ENCODE measurements around the gene RHOV.
A peak's percentile ranks its signal among the peaks of the same experiment; 100 is the strongest.

The RHOV gene, protein sequence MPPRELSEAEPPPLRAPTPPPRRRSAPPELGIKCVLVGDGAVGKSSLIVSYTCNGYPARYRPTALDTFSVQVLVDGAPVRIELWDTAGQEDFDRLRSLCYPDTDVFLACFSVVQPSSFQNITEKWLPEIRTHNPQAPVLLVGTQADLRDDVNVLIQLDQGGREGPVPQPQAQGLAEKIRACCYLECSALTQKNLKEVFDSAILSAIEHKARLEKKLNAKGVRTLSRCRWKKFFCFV

GRCh38 chr15:40873694-40874561 is at the start of gene RHOV:
TSS of gene RHOV (minus strand) at chr15:40874234. CDS start at chr15:40874139, 95 bp downstream.
- Histone ChIP-seq H3K36me3 (ENCODE audit: insufficient read depth, low read length) (no peaks in the 10 kb centered on the region), H3K9me3 (ENCODE audit: low read depth, low read length) (no peaks in the 10 kb centered on the region), H3K4me3 (peak within 1 kb of the TSS; percentile 89), H3K27ac (no peak within 1 kb of the TSS), H3K9ac (ENCODE audit: insufficient read length) (peak within 1 kb of the TSS; percentile 65)
- TF ChIP-seq FOXP2 (optimal IDR thresholded peaks at IDR 0.05; ENCODE audit: control extremely low read depth, extremely low read length, insufficient read depth), result peak; percentile 20
- peak; percentile 60; the same call in 1 of the 2 replicates for TF ChIP-seq POLR2AphosphoS5 (IDR thresholded peaks at IDR 0.05; ENCODE audit: borderline replicate concordance, low read depth, low read length)
- no peak for TF ChIP-seq EZH2 (IDR thresholded peaks at IDR 0.05)
- no peak for DNase-seq (ENCODE audit: low read depth, low spot score)

- Histone ChIP-seq H3K36me3 (ENCODE audit: insufficient read depth, low read length) (no peaks in the 10 kb centered on the region), H3K9ac (ENCODE audit: insufficient read length) (no peak overlapping the region), H3K4me3 (no peak overlapping the region), H3K9me3 (ENCODE audit: low read depth, low read length) (no peaks in the 10 kb centered on the region), H3K27ac (no peak overlapping the region)
- DNase-seq (ENCODE audit: low read depth, low spot score), result no peak
- TF ChIP-seq POLR2AphosphoS5 (IDR thresholded peaks at IDR 0.05; ENCODE audit: borderline replicate concordance, low read depth, low read length) (no peak), EZH2 (IDR thresholded peaks at IDR 0.05) (no peak), FOXP2 (optimal IDR thresholded peaks at IDR 0.05; ENCODE audit: control extremely low read depth, extremely low read length, insufficient read depth) (no peak)
Measured at GRCh38 chr15:40923551-40923950, 49.5 kb upstream of the RHOV start.

- Histone ChIP-seq H3K36me3 (ENCODE audit: insufficient read depth, low read length) (no peaks in the 10 kb centered on the region), H3K9me3 (ENCODE audit: low read depth, low read length) (no peaks in the 10 kb centered on the region), H3K27ac (no peak overlapping the region), H3K4me3 (no peak overlapping the region), H3K9ac (ENCODE audit: insufficient read length) (no peak overlapping the region)
- no peak for TF ChIP-seq FOXP2 (optimal IDR thresholded peaks at IDR 0.05; ENCODE audit: control extremely low read depth, extremely low read length, insufficient read depth)
- no peak for TF ChIP-seq EZH2 (IDR thresholded peaks at IDR 0.05)
- TF ChIP-seq POLR2AphosphoS5 (IDR thresholded peaks at IDR 0.05; ENCODE audit: borderline replicate concordance, low read depth, low read length), result no peak
- DNase-seq (ENCODE audit: low read depth, low spot score), result no peak
Measured at GRCh38 chr15:40922608-40923005, 48.6 kb upstream of the RHOV start.

DNA sequence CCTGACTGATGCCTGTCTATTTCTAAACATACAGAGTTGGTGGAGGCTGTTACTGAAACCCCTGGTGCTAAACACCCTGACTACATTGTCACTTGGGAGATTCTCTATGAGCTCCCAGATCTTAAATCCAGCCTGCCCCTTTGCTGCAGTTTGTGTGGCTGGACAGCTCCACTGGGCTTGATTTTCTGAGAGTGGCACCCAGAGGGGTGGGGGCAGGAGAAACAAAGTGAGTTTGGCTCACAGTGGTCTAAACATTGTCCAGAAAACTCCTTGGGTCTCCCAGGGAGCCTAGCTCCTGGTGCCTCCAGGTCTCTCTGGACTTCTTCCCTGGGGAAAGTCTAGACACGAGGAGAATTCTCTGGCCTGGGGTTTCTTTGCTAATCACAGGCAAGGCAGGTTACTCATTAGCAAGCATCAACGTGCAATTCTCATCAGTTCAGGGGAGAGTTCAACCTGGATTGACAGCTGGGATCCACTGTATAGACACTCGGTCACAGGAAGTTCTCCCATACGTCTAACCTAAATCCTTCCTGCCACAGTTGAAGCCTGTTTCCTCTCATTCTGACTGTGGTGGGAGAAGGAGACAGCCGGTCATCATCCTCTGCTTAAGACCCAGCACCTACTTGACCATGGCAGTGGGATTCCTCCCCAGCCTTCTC is 48.0 kb upstream of the RHOV start:
- no peak for DNase-seq (ENCODE audit: low read depth, low spot score)
- H3K9me3 ChIP-seq (ENCODE audit: low read depth, low read length), result no peaks in the 10 kb centered on the region

GRCh38 chr15:40918799-40919392 is 44.9 kb upstream of the RHOV start:
- Histone ChIP-seq H3K4me3 (no peak overlapping the region), H3K27ac (no peak overlapping the region), H3K9me3 (ENCODE audit: low read depth, low read length) (no peaks in the 10 kb centered on the region), H3K36me3 (ENCODE audit: insufficient read depth, low read length) (no peaks in the 10 kb centered on the region), H3K9ac (ENCODE audit: insufficient read length) (no peak overlapping the region)
- no peak for TF ChIP-seq EZH2 (IDR thresholded peaks at IDR 0.05)
- no peak for TF ChIP-seq POLR2AphosphoS5 (IDR thresholded peaks at IDR 0.05; ENCODE audit: borderline replicate concordance, low read depth, low read length)
- TF ChIP-seq FOXP2 (optimal IDR thresholded peaks at IDR 0.05; ENCODE audit: control extremely low read depth, extremely low read length, insufficient read depth), result no peak
- DNase-seq (ENCODE audit: low read depth, low spot score), result no peak

More for the DNA sequence above, 48.0 kb upstream of the RHOV start:
- TF ChIP-seq FOXP2 (optimal IDR thresholded peaks at IDR 0.05; ENCODE audit: control extremely low read depth, extremely low read length, insufficient read depth), result no peak
- no peak for TF ChIP-seq POLR2AphosphoS5 (IDR thresholded peaks at IDR 0.05; ENCODE audit: borderline replicate concordance, low read depth, low read length)
- TF ChIP-seq EZH2 (IDR thresholded peaks at IDR 0.05), result no peak
- no peak overlapping the region for H3K4me3 ChIP-seq
- H3K36me3 ChIP-seq (ENCODE audit: insufficient read depth, low read length), result no peaks in the 10 kb centered on the region
- no peak overlapping the region for H3K27ac ChIP-seq
- no peak overlapping the region for H3K9ac ChIP-seq (ENCODE audit: insufficient read length)

- TF ChIP-seq FOXP2 (optimal IDR thresholded peaks at IDR 0.05; ENCODE audit: control extremely low read depth, extremely low read length, insufficient read depth), result no peak
- TF ChIP-seq POLR2AphosphoS5 (IDR thresholded peaks at IDR 0.05; ENCODE audit: borderline replicate concordance, low read depth, low read length), result no peak
- no peak for TF ChIP-seq EZH2 (IDR thresholded peaks at IDR 0.05)
- no peak overlapping the region for H3K4me3 ChIP-seq
- no peaks in the 10 kb centered on the region for H3K9me3 ChIP-seq (ENCODE audit: low read depth, low read length)
- H3K36me3 ChIP-seq (ENCODE audit: insufficient read depth, low read length), result no peaks in the 10 kb centered on the region
- no peak overlapping the region for H3K9ac ChIP-seq (ENCODE audit: insufficient read length)
- DNase-seq (ENCODE audit: low read depth, low spot score), result no peak
- H3K27ac ChIP-seq, result no peak overlapping the region
Measured at GRCh38 chr15:40918146-40918798, 44.2 kb upstream of the RHOV start.

- no peaks in the 10 kb centered on the region for H3K9me3 ChIP-seq (ENCODE audit: low read depth, low read length)
- H3K27ac ChIP-seq, result no peak overlapping the region
- DNase-seq (ENCODE audit: low read depth, low spot score), result no peak
- TF ChIP-seq POLR2AphosphoS5 (IDR thresholded peaks at IDR 0.05; ENCODE audit: borderline replicate concordance, low read depth, low read length), result no peak
- no peak overlapping the region for H3K4me3 ChIP-seq
- no peak overlapping the region for H3K9ac ChIP-seq (ENCODE audit: insufficient read length)
- no peaks in the 10 kb centered on the region for H3K36me3 ChIP-seq (ENCODE audit: insufficient read depth, low read length)
Measured at GRCh38 chr15:40917585-40917984, 43.6 kb upstream of the RHOV start.

Measured in SK-N-MC (cell line).